Thyroid gland (tissue), 4 donors: ENCODE measurements around the gene MACF1.

ENCODE experiments used
- CTCF ChIP-seq, 6 experiments: fragments of 200-600 bp in 3 of 6; fragments of 450-650 bp in 3 of 6; sonication (generic) in 3 of 6; IDR thresholded peaks; one replicate each; pipeline ENCODE4 v1.5.1; 2016 to 2019; ENCODE audit warnings: antibody characterized with exemption in 6 of 6, mild to moderate bottlenecking in 2 of 6, inconsistent platforms in 1 of 6, moderate library complexity in 1 of 6
- POLR2A ChIP-seq, 2 donors: fragments of 450-650 bp; IDR thresholded peaks; one replicate each; pipeline ENCODE4 v1.6.1; 2017; ENCODE audit warnings: antibody characterized with exemption in 2 of 2, mild to moderate bottlenecking in 2 of 2, moderate library complexity in 1 of 2

GRCh38 chr1:39438042-39438441 lies 233.5 kb downstream of the MACF1 start:
- TF ChIP-seq CTCF (IDR thresholded peaks at IDR 0.05) (no peak), POLR2A (IDR thresholded peaks at IDR 0.05) (no peak)
